Uterus (tissue), 4 donors: ENCODE results near the gene ASAP3. TPM values are rescaled to one million over a fixed set of nuclear protein-coding genes. Genes with fewer than 3 reads are reported as not detected.

Experiments
- DNase-seq, 2 donors: peaks; one replicate each; pipeline ENCODE4 v3.0.0-alpha.2; 2019 to 2020
- H3K27ac ChIP-seq, 2 donors: fragments of 200-600 bp; sonication (generic); 1 replicate in 1 of 2; 2 replicates in 1 of 2; pipeline ENCODE4 v1.5.1; 2016 to 2018
- H3K27me3 ChIP-seq, 2 donors: fragments of 200-600 bp; sonication (generic); one replicate each; pipeline ENCODE4 v1.5.1; 2018 to 2019; ENCODE audit warnings: control low read depth in 1 of 2
- H3K36me3 ChIP-seq, 2 donors: fragments of 200-600 bp; sonication (generic); one replicate each; pipeline ENCODE4 v1.5.1; 2019; ENCODE audit warnings: control low read depth in 1 of 2
- H3K4me1 ChIP-seq, 2 donors: fragments of 200-600 bp; sonication (generic); one replicate each; pipeline ENCODE4 v1.5.1; 2018 to 2019; ENCODE audit warnings: control low read depth in 1 of 2
- H3K4me3 ChIP-seq, 2 donors: fragments of 200-600 bp; sonication (generic); 1 replicate in 1 of 2; 2 replicates in 1 of 2; pipeline ENCODE4 v1.5.1; 2018 to 2019; ENCODE audit warnings: mild to moderate bottlenecking in 1 of 2
- H3K9me3 ChIP-seq, 2 donors: fragments of 200-600 bp; sonication (generic); one replicate each; pipeline ENCODE4 v1.5.1; 2019; ENCODE audit warnings: control low read depth in 1 of 2
- POLR2A ChIP-seq, 2 donors: fragments of 450-650 bp; IDR thresholded peaks; one replicate each; pipeline ENCODE4 v1.6.1; 2016; ENCODE audit warnings: antibody characterized with exemption in 2 of 2, mild to moderate bottlenecking in 1 of 2, moderate library complexity in 1 of 2
- intact Hi-C: fragments of 100-400 bp; cut with DNase I; formaldehyde crosslinking; loops from one replicate; pipeline ENCODE4 v1.15.1; 2023; ENCODE audit warnings: low total_unique reads
- total RNA-seq, 4 donors: library from RNA; depleted of rRNA in 3 of 4; stranded (reverse); fragments of >200 nt in 3 of 4; gene quantifications; one replicate each; pipeline versions ENCODE4 v1.1.0 to v1.2.4, GENCODE V29; 2014 to 2023
- TF ChIP-seq, protein P1 (sequence below), 4 experiments: fragments of 200-600 bp in 2 of 4; fragments of 450-650 bp in 2 of 4; sonication (generic) in 2 of 4; IDR thresholded peaks; one replicate each; pipeline ENCODE4 v1.5.1; 2016 to 2019; ENCODE audit warnings: antibody characterized with exemption in 4 of 4, mild to moderate bottlenecking in 2 of 4, moderate library complexity in 1 of 4
- donor health status: DM: yes; HTN: yes; CAD: no.

Gene ASAP3
- total RNA-seq, 4 donors from 2014 or later: 48.4 to 87.7 (median 68.2) TPM

DNA sequence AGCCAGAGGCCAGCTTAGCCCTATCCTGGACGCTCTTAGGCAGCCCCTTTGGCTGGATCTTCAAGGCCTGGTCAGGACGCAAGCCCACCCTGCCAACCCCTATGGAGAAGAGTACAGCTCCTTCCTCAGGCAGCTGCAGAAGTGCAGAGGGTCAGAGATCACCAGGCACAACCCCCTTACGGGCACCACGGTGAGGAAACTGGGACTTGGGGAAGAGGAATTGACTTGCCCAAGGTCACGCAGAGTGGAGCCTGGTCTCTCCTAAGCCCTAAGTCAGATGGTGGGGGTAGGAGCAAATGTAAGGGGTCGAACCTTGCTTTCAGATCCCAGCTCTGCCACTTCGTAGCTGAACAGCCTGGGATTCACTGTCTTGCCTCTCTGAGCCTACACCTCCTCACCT is 43.4 kb upstream of the ASAP3 start:
- H3K27me3 ChIP-seq: no peaks in the 10 kb centered on the region
- peaks cover 0 to 9% of the 10 kb centered on the region in 2 donors for H3K4me1 ChIP-seq
- TF ChIP-seq, protein P1, sequence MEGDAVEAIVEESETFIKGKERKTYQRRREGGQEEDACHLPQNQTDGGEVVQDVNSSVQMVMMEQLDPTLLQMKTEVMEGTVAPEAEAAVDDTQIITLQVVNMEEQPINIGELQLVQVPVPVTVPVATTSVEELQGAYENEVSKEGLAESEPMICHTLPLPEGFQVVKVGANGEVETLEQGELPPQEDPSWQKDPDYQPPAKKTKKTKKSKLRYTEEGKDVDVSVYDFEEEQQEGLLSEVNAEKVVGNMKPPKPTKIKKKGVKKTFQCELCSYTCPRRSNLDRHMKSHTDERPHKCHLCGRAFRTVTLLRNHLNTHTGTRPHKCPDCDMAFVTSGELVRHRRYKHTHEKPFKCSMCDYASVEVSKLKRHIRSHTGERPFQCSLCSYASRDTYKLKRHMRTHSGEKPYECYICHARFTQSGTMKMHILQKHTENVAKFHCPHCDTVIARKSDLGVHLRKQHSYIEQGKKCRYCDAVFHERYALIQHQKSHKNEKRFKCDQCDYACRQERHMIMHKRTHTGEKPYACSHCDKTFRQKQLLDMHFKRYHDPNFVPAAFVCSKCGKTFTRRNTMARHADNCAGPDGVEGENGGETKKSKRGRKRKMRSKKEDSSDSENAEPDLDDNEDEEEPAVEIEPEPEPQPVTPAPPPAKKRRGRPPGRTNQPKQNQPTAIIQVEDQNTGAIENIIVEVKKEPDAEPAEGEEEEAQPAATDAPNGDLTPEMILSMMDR (IDR thresholded peaks at IDR 0.05): no peak
- H3K36me3 ChIP-seq: no peaks in the 10 kb centered on the region
- H3K9me3 ChIP-seq: no peaks in the 10 kb centered on the region
- DNase-seq: no peak
- intact Hi-C loops: no loop called here
- no peak overlapping the region for H3K27ac ChIP-seq
- H3K4me3 ChIP-seq: no peak overlapping the region

DNA sequence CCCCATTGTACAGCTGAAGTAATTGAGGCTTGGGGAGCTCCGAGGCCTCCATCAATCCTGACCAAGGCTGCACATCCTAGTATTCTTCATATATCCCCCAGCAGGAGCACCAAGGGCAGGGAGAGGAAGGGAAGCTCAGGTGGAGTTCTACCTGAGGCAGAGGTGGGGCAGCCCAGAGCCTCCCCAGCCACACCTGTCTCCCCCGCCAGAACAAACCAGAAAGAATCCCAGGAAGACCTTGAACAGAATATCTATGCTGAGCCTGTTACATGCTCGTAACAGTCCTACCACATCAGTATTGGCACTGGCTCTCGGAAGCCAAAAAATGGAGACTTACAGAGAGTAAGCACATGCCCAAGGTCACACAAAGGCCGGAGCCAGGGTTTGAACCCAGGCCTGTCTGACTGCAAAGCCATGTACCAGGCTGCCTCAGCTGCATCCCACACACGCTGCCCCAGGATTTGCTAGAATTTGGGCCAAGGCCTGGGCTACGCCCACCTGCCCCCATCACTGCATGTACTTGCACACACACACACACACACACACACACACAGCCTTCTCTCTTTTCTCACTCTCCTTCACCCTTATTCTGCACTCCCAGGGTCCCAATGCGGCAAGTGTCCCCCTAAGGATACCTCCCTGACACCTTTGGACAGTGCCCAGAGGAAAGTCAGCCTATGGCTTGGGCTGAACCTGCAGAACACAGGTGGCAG is 42.5 kb upstream of the ASAP3 start:
- Histone ChIP-seq H3K36me3 (no peaks in the 10 kb centered on the region), H3K9me3 (no peaks in the 10 kb centered on the region), H3K27ac (no peak overlapping the region), H3K4me3 (no peak overlapping the region), H3K4me1 (peaks cover 0 to 9% of the 10 kb centered on the region in 2 donors), H3K27me3 (no peaks in the 10 kb centered on the region)
- DNase-seq: no peak
- intact Hi-C loops: no loop called here
- TF ChIP-seq POLR2A (IDR thresholded peaks at IDR 0.05): no peak
- TF ChIP-seq, protein P1 (IDR thresholded peaks at IDR 0.05): no peak

DNA sequence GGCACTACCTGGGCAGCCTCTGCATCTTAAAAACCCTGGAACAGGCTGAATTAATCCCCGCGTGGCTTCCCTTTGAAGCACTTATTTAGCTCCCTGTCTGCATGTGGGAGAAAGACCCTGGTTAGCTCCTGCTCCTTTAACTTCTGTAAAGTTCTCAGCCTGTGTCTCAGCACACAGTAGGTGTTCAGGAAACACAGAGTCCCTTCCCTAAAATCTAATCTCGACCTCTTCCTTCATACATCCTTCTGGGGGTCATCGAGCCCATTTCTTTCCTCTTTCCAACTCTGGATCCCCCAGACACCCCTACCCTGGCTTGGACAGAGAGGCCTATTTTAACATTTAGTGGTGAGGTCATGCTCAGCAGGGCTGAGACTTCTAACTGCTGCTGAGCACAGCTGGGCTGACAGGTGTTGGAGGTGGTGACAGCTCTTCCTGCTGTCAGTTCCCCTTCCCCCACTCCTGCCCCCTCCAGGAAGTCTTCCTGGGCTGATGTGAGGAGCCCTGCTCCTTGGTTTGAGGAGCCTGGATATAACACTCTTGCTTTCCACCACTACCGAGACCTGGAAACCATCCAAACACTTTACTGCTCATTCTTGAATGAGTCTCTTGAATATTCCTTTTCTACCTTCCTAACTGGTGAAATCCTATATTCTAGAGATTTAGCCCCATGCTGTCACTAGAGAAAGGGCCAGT is 41.7 kb upstream of the ASAP3 start:
- no peak for DNase-seq
- intact Hi-C loops: loop anchor here (2.0 kb wide), 1 partner anchor 15 kb away; no protein-coding TSS in a partner anchor
- H3K36me3 ChIP-seq: no peaks in the 10 kb centered on the region
- H3K9me3 ChIP-seq: no peaks in the 10 kb centered on the region
- TF ChIP-seq, protein P1 (IDR thresholded peaks at IDR 0.05): no peak
- TF ChIP-seq POLR2A (IDR thresholded peaks at IDR 0.05): no peak
- H3K27ac ChIP-seq: no peak overlapping the region
- peaks cover 0 to 6% of the 10 kb centered on the region in 2 donors for H3K4me1 ChIP-seq
- no peaks in the 10 kb centered on the region for H3K27me3 ChIP-seq
- no peak overlapping the region for H3K4me3 ChIP-seq

DNA sequence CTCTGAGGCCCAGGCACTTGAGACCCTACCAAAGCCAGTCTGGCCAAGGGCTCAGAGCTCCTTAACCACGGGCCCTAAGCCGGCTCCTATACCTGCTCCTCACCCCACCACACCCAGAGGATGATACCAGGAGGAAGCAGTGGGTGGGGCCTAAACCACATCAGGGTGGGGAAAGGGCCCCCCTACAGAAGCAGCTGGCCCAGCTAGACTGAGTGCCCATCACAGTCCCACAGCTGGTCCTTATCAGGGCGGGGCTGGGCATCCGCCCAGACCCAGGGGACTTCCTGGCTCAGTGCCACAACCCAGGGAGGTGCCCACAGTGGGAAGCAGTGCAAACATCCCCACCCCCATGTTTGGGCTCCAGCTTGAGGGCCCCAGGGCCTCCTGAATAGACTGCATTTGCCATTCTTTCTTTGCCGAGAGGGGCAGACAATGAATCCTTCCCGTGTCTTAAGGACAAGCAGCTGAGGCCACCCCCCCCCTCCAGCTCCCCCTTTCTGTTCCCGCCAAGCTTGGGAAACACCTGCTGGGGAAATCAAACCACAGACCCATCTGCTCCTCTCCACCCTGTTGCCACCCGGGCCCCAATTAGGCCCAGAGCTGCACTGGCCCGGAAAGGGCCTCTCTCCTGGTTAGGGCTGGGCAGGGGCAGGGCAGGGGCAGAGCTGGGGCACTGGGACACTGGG is 40.9 kb upstream of the ASAP3 start:
- Histone ChIP-seq H3K27me3 (no peaks in the 10 kb centered on the region), H3K9me3 (no peaks in the 10 kb centered on the region), H3K4me1 (no peaks in the 10 kb centered on the region), H3K4me3 (no peak overlapping the region), H3K27ac (no peak overlapping the region), H3K36me3 (no peaks in the 10 kb centered on the region)
- DNase-seq: no peak
- TF ChIP-seq, protein P1 (IDR thresholded peaks at IDR 0.05): no peak
- TF ChIP-seq POLR2A (IDR thresholded peaks at IDR 0.05): no peak
- intact Hi-C loops: loop anchor here (2.0 kb wide), 1 partner anchor 16 kb away; no protein-coding TSS in a partner anchor

DNA sequence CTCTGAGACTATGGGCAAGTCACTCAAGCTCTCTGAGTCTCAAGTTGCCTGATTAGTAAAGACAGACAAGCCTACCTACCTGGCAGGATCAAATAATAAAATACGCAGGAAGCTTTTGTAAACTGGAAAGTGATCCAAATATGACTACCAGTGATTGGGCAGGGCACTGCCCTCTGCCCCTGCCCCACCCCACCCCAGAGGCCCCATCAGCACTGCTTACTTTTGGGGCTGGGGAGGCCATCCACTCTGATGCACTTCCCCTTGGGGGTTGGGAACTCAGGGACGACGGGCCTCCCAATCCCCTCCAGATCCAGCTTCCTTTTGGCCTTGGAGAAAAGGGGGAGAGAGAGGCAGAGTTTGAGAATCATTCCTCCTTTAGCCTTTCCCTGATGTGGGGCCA is 40.2 kb upstream of the ASAP3 start:
- Histone ChIP-seq H3K4me3 (no peak overlapping the region), H3K27ac (no peak overlapping the region), H3K4me1 (no peaks in the 10 kb centered on the region), H3K36me3 (no peaks in the 10 kb centered on the region), H3K9me3 (no peaks in the 10 kb centered on the region), H3K27me3 (no peaks in the 10 kb centered on the region)
- TF ChIP-seq POLR2A (IDR thresholded peaks at IDR 0.05): no peak
- TF ChIP-seq, protein P1 (IDR thresholded peaks at IDR 0.05): no peak
- intact Hi-C loops: loop anchor here (2.0 kb wide), 1 partner anchor 17 kb away; no protein-coding TSS in a partner anchor
- DNase-seq: no peak
